Measurements from ENCODE around the gene ZBTB16. TPM values are rescaled to one million over a fixed set of nuclear protein-coding genes. Genes with fewer than 3 reads are reported as not detected.

The ZBTB16 gene
- polyA plus RNA-seq, 3 donors: 4.1 to 12.3 (median 8.3) TPM

GRCh38 chr11:114213622-114214021 lies 154.1 kb downstream of the ZBTB16 start:
- H3K4me1 ChIP-seq (ENCODE audit: control insufficient read depth in 1 of 2, insufficient read depth in 2 of 2, low read length in 2 of 2): peaks cover under 1 to 2% of the 10 kb centered on the region in 2 donors

GRCh38 chr11:114215428-114215827 lies 155.9 kb downstream of the ZBTB16 start:
- Histone ChIP-seq H3K27me3 (ENCODE audit: control insufficient read depth in 2 of 2, insufficient read depth in 2 of 2, low read length in 2 of 2) (no peaks in the 10 kb centered on the region), H3K27ac (ENCODE audit: low read depth in 1 of 2, low read length in 2 of 2) (no peak overlapping the region), H3K9me3 (replicated peaks in 1 of 2; ENCODE audit: control insufficient read depth in 1 of 2, insufficient read depth in 1 of 2, low read length in 2 of 2) (no peaks in the 10 kb centered on the region), H3K4me1 (ENCODE audit: control insufficient read depth in 1 of 2, insufficient read depth in 2 of 2, low read length in 2 of 2) (no peaks in the 10 kb centered on the region), H3K9ac (ENCODE audit: insufficient read depth, low read length, poor library complexity, severe bottlenecking) (no peak overlapping the region), H3K36me3 (replicated peaks in 1 of 2; ENCODE audit: control insufficient read depth in 1 of 2, insufficient read depth in 2 of 2, low read length in 2 of 2) (no peaks in the 10 kb centered on the region), H4K20me1 (ENCODE audit: insufficient read depth, low read length) (peaks cover 38% of the 10 kb centered on the region), H3K4me2 (replicated peaks; ENCODE audit: extremely low read depth, low read length, poor library complexity, severe bottlenecking) (no peak overlapping the region), H3K79me2 (ENCODE audit: insufficient read depth, low read length) (no peaks in the 10 kb centered on the region), H2AFZ (ENCODE audit: insufficient read depth, low read depth, low read length, poor library complexity, severe bottlenecking) (no peak overlapping the region), H3K4me3 (replicated peaks in 1 of 3; ENCODE audit: low read depth in 2 of 3, low read length in 3 of 3) (no peak overlapping the region)
- no peak overlapping the region for H3K27ac Mint-ChIP-seq
- intact Hi-C loops (cut with micrococcal nuclease): no loop called here
- no peak for TF ChIP-seq CTCF (IDR thresholded peaks at IDR 0.05)
- H3K36me3 Mint-ChIP-seq: peaks cover 0 to 2% of the 10 kb centered on the region in 2 donors
- H3K27me3 Mint-ChIP-seq (ENCODE audit: low read depth in 3 of 3): peaks cover 0 to 1% (median 0%) of the 10 kb centered on the region in 3 donors
- peaks cover 0 to 2% (median 0%) of the 10 kb centered on the region in 7 donors for H3K9me3 Mint-ChIP-seq
- DNase-seq: no peak
- H3K4me1 Mint-ChIP-seq: peaks cover 10% of the 10 kb centered on the region
- WGBS (ENCODE audit: insufficient coverage): no CpG with 5 or more reads among the region's 3 CpGs
- H3K4me3 Mint-ChIP-seq: no peak overlapping the region

More at GRCh38 chr11:114213622-114214021, 154.1 kb downstream of the ZBTB16 start:
- Histone ChIP-seq H3K4me3 (replicated peaks in 1 of 3; ENCODE audit: low read depth in 2 of 3, low read length in 3 of 3) (no peak overlapping the region), H3K9me3 (replicated peaks in 1 of 2; ENCODE audit: control insufficient read depth in 1 of 2, insufficient read depth in 1 of 2, low read length in 2 of 2) (no peaks in the 10 kb centered on the region), H3K9ac (ENCODE audit: insufficient read depth, low read length, poor library complexity, severe bottlenecking) (no peak overlapping the region), H3K4me2 (replicated peaks; ENCODE audit: extremely low read depth, low read length, poor library complexity, severe bottlenecking) (no peak overlapping the region), H4K20me1 (ENCODE audit: insufficient read depth, low read length) (peaks cover 35% of the 10 kb centered on the region), H3K36me3 (replicated peaks in 1 of 2; ENCODE audit: control insufficient read depth in 1 of 2, insufficient read depth in 2 of 2, low read length in 2 of 2) (no peaks in the 10 kb centered on the region), H2AFZ (ENCODE audit: insufficient read depth, low read depth, low read length, poor library complexity, severe bottlenecking) (no peak overlapping the region), H3K79me2 (ENCODE audit: insufficient read depth, low read length) (no peaks in the 10 kb centered on the region), H3K27me3 (ENCODE audit: control insufficient read depth in 2 of 2, insufficient read depth in 2 of 2, low read length in 2 of 2) (no peaks in the 10 kb centered on the region), H3K27ac (ENCODE audit: low read depth in 1 of 2, low read length in 2 of 2) (no peak overlapping the region)
- H3K27me3 Mint-ChIP-seq (ENCODE audit: low read depth in 3 of 3): peaks cover 0 to 1% (median 0%) of the 10 kb centered on the region in 3 donors
- H3K27ac Mint-ChIP-seq: no peak overlapping the region
- peaks cover 0 to 6% of the 10 kb centered on the region in 2 donors for H3K36me3 Mint-ChIP-seq
- intact Hi-C loops (cut with micrococcal nuclease): no loop called here
- TF ChIP-seq CTCF (IDR thresholded peaks at IDR 0.05): no peak
- no peak overlapping the region for H3K4me3 Mint-ChIP-seq
- H3K9me3 Mint-ChIP-seq: no peaks in the 10 kb centered on the region
- WGBS (ENCODE audit: insufficient coverage): no CpG with 5 or more reads among the region's 2 CpGs
- H3K4me1 Mint-ChIP-seq: peaks cover 8% of the 10 kb centered on the region
- DNase-seq: no peak
